Islet precursor cell (in vitro differentiated cells): Measurements from ENCODE around the gene KEL.
"Not testable (repeated sequence)": the region's sequence is repeated elsewhere in the genome, so short reads cannot be mapped to it uniquely, and the experiment has no call there.

ENCODE experiments used
- DNase-seq: peaks from one replicate; pipeline ENCODE4 v3.0.0-alpha.2; 2018

The KEL gene

DNA sequence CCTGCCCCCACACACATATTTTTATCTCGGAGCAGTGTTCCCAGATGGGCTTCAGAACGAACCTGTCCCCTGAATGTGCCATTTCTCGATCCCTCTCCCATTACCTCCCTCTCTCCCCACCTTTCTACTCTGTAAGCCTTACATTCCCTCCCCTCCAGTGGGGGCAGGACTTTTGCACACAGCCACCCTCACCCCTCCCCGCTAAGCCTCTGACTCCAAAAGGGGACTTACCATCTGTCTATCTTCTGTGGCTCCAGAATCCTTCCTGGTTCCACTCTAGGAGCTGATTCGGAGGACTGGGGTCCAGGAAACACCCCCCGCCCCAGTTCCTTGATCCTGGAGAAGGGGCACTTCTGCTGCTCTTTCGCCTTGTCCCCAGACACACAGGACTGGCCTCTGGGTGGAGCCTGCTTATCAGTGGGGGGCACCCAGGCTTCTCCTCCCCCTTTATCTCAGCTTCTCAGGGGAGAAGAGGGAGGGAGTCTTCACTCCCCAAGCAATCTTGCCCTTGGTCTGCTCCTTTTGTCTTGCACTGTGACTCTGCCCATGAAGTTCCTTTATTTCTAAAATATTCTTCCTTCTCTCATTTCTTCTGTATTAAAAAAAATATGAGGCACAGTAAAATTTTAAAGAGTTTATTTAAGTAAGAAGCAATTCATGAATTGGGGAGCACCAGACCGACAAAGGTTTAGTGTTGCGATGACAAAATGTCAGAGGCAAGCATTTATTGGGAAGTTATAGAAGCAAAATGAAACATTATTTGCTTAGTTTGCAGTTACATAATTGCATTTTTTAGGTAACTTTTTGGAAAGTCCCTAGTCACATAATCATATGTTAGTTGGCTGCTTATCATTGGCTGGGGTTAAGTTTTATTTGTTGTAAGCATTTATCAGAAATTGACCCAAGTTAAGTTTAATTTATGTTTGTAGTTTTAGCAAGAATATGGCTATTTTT lies at the start of gene KEL:
KEL (minus strand) TSS at position 391 of the 954 bp plus-strand sequence; CDS start at position 234, 157 bp downstream.
- no peak for DNase-seq

GRCh38 chr7:143008007-143008901 lies 46.1 kb upstream of the KEL start:
- DNase-seq, result peak; percentile 85

- no peak for DNase-seq
Measured at GRCh38 chr7:143005632-143006260, 43.6 kb upstream of the KEL start.

- DNase-seq, result no peak
Measured at GRCh38 chr7:143003393-143004051, 41.4 kb upstream of the KEL start.

DNA sequence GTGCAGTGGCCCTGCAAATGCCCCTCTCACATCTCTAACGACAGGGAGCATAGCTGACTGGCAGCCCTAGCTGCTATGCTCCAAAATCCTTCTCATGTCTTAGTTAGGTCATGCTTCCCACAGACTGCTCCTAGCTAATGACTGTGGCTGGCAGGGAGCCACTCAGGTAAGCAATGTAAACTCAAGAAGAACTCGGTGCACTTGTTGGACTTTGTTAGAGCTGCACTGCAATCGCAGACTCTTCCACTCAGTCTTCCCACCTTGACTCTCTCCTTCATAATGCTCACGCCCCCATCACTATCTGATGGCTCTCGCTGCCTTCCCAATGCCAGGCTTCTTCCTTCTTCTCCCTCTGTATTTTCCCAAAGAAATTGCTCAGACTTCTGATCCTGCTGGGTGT lies 40.7 kb upstream of the KEL start:
- DNase-seq, result no peak

DNA sequence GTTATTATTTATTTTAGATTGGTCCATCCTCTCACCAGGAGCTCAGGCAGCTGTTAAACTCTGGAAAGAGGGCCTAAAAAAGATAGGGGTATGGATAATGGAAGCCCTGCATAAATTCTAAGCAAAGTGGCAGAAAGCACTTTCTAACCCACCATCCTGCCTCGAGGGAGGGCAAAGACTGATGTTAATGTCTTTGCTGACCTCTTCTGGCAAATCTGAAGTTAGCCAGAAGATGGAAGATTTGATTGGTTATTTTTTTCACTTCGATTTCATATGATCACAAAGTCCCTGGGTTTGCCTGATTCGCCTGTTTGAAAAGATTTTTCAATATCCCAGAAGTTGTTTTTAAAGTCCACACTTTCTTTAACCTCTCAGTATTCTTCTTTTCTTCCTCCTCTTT lies 39.9 kb upstream of the KEL start:
- DNase-seq, result no peak

GRCh38 chr7:143000648-143001047 lies 38.5 kb upstream of the KEL start:
- DNase-seq, result no peak

DNA sequence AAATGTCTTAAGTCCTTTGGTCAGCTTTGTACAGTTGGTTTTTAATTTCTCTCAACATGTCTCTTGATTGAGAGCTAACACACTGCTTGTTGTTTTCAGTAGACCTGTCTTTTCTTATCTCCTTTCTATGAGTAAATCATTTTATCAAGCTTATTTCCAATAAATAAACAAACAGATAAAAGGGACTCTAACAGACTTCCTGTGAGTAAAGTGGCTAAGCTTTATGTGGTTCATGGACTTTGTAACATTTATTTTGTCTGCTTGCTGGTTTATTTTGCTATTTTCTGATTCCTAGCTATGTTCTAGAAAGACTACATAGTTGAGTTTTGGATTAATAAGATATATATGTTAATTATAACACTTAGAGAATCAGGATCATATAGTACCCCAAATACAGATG lies 37.6 kb upstream of the KEL start:
- DNase-seq, result no peak

DNA sequence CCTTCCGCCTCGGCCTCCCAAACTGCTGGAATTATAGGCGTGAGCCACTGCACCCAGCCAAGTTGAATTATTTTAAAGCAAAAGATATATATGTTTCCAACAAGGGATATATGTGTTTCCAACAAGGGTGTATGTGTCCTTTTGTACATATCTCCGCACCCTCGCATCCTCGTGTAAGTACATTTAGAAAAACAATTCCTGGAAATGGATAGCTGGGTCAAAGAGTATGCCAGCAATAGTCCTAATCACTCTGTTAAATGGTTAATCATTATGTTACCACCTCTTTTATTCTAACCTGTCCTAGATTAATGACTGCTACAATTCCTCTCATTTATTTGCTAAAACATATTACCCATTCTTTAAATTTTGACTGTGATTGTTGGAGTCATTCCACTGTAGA lies 36.8 kb upstream of the KEL start:
- no peak for DNase-seq

DNA sequence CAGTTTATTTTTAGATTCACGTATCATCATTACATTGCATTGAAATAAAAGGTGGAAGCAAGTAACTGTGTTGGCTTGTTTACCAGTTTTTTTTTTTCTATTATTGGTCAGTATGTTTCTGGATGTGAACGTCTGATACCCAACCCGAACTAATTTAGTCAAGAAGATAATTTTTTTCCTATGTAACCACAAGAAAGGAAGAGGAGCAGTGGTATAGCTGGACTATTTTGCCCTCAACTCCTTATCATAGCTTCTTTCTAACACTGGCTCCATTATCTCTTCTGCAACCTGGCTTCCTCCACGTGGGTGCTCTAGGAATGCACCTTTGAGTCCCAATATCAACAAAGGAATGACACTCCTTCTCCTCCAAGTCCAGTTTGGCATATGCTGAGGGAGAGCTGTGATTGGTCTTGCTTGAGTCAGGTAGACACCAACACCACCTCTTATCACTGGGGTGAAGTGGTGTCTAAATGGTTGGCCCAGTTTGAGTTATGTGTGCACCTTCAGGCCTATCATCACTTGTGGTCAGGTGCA lies 35.4 kb upstream of the KEL start:
- no peak for DNase-seq

GRCh38 chr7:142992427-142992826 lies 30.3 kb upstream of the KEL start:
- no peak for DNase-seq

DNA sequence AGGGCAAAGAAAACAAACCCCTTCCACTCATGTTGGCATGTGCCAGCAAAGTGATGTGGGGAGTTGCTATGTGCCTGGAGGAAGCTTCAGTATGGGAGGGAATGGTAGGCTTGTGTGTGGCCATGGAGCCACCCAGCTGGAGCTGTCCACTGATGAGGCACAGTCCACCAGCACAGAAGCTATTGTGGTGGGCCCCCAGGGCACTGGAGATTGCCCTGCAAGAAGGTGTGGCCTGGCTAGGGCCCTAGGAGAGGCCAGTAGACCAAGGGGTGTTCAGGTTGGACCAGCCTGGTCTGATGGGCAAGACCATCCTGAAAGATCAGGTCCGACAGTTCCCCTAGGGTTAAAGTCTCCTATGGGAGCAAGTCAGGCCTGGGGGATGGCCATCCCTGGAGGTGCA lies 22.1 kb upstream of the KEL start:
- no peak for DNase-seq

DNA sequence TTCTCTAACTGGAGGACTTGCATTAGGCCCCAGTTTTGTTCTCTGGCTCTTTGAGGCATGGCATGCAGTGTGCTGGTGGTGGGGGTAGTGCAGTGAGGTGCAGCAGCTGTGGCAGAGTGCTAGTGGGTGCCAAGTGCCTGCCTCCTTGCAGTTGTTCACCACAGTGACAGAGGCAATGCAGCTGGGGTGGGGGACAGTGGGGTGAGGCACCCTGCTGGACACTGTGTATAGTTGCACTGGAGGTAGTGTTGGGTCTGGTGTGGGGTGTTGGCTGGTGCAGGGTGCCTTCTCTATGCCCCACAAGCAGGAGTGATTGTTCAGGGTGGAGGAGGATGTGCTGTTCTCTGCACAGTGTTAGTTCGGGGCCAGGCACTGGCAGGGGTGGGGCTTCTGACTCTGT lies 21.7 kb upstream of the KEL start:
- no peak for DNase-seq

DNA sequence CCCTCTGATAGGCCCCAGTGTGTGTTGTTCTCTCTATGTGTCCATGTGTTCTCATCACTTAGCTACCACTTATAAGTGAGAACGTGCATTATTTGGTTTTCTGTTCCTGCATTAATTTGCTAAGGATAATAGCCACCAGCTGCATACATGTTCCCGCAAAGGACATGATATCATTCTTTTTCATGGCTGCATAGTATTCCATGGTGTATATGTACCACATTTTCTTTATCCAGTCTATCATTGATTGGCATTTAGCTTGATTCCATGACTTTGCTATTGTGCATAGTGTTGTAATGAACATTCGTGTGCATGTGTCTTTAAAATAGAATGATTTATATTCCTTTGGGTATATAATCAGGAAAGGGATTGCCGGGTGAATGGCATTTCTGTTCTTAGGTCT lies 16.2 kb upstream of the KEL start:
- not testable (repeated sequence) for DNase-seq

- no peak for DNase-seq
Measured at GRCh38 chr7:142974626-142975025, 12.5 kb upstream of the KEL start.

DNA sequence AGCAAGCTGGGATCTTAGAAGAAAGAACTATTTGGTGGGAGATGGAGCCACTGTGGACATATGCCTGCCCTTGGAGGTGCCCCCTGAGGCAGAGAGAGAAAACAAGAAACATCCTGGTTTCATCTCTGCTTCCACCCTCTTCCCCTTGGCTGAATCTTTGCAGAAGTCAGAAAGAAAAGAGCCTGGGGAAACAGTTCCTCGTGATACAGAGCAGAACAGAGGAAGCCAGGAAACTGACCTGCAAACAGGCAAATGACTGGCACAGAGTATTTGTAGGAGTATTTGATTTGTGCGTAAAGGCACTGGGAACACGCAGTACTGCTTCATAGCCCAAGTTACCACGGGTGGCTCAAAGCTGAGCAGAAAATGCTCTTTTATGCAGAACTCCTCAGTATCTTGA lies 7.0 kb upstream of the KEL start:
- no peak for DNase-seq

GRCh38 chr7:142968229-142968628 lies 6.1 kb upstream of the KEL start:
- no peak for DNase-seq

DNA sequence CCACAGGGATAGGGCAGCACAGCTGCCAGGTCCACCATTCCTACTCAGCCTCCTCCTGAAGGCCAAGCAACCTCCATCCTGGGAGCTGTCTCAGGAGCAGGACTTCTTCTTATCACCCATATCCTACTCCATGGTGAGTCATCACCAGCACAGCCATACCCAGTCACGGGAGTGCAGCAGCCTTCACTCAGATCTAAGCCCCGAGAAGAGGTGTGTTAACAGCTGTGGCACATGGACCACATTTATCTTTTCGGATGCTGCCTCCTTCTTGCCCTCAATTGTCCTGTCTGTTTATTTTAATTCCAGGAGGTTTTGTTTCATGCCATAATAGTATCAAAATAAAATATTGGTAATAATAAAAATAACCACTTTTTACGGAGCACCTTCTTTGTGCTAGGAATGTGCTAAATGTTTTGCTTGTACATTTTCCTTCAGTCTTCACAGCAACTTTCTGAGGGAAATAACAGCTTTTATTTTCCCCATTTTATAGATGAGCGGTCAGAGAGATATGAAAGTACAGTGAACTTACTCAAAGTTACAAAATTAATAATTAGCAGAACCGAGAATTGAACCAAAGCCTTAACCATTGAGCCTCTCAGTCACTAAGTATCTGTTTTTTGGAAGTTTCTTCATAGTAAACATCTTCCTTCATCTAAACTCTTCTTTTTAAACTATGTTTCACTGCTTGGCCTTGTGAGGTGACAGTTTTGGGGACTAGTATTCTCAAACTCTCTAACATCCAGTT lies 2.5 kb upstream of the KEL start:
- DNase-seq, result no peak

- no peak for DNase-seq
Measured at GRCh38 chr7:142963993-142964392, 1.8 kb upstream of the KEL start.

DNA sequence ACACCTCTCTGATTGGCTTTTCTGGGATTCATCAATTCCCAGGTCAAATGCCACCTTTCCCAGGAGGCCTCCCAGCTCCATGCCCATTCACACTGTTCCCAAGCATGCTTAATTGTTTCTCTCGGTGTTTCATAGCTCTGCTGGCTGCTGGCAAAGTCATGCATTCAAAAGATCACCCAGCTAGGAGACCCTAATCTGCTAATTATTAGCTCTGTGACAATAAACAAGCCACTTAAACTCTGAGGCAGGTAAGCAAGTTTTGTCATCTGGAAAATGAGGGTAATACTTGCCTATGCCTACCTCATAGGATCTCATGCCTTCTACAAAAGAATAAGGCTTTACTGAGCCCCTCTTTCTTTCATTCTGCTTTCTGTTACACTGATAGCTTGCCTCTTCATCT lies 828 bp upstream of the KEL start:
- no peak for DNase-seq

DNA sequence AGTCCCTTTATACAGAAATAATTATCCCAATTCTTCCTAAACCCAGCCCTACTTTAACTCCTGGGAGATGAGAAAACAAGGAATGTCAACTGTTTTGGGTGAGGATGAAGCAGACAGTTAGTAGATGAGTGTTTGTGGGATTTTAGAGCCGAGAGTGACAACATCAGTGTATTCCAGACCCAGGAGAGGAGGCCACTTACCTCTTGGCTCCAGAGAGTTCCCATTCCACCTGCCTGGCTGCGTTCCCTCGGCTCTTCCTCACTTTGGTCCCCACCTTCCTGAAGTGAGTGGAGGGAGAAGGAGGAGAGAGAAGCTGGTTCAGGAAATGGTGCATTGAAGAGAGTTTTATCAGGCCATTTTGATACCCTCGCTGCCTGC lies 579 bp downstream of the KEL start:
- DNase-seq, result no peak
